HCT116 (cell line): ENCODE data around the gene GBP5.

ENCODE experiments used
- ATF3 ChIP-seq: IDR thresholded peaks from 2 replicates; pipeline ENCODE4 v1.6.1; 2012
- CEBPB ChIP-seq: IDR thresholded peaks from 2 replicates; pipeline ENCODE4 v1.6.1; 2012; ENCODE audit warnings: low read depth
- CTCF ChIP-seq, 3 experiments: fragments of 200-600 bp in 1 of 3; sonication (generic) in 1 of 3; IDR thresholded peaks in 2 of 3; conservative IDR thresholded peaks in 1 of 3; 2 replicates each; pipeline ENCODE4 v1.5.1; 2012 to 2017; ENCODE audit warnings: low read depth in 2 of 3, low read length in 2 of 3, antibody characterized with exemption in 1 of 3, borderline replicate concordance in 1 of 3, control low read depth in 1 of 3, mild to moderate bottlenecking in 1 of 3, mixed read lengths in 1 of 3, mixed run types in 1 of 3, moderate library complexity in 1 of 3; ENCODE audit not compliant: insufficient read depth in 1 of 3
- POLR2A ChIP-seq: IDR thresholded peaks from 2 replicates; pipeline ENCODE4 v1.7.0; 2011; ENCODE audit warnings: borderline replicate concordance; ENCODE audit not compliant: insufficient read depth, insufficient read length; ENCODE audit errors: extremely low read depth
- POLR2AphosphoS5 ChIP-seq: IDR thresholded peaks from 2 replicates; pipeline ENCODE4 v1.6.1; 2011; ENCODE audit warnings: mild to moderate bottlenecking, low read depth, low read length, moderate library complexity
- RAD21 ChIP-seq: IDR thresholded peaks from 2 replicates; pipeline ENCODE4 v1.6.1; 2012; ENCODE audit warnings: low read depth, mild to moderate bottlenecking
- REST ChIP-seq: IDR thresholded peaks from 2 replicates; pipeline ENCODE4 v1.6.1; 2012; ENCODE audit warnings: low read depth
- TCF7L2 ChIP-seq: IDR thresholded peaks from 2 replicates; pipeline ENCODE4 v1.7.0; 2011; ENCODE audit warnings: borderline replicate concordance, inconsistent platforms; ENCODE audit not compliant: insufficient read depth, insufficient read length; ENCODE audit errors: extremely low read depth
- YY1 ChIP-seq: IDR thresholded peaks from 2 replicates; pipeline ENCODE4 v1.6.1; 2011; ENCODE audit warnings: low read length, low read depth, moderate library complexity, mild to moderate bottlenecking; ENCODE audit not compliant: insufficient replicate concordance; ENCODE audit errors: extremely low read depth
- ZBTB33 ChIP-seq: IDR thresholded peaks from 2 replicates; pipeline ENCODE4 v1.6.1; 2011; ENCODE audit warnings: mild to moderate bottlenecking, low read length, moderate library complexity; ENCODE audit not compliant: insufficient replicate concordance; ENCODE audit errors: extremely low read depth

- TF ChIP-seq REST = no peak
- TF ChIP-seq CTCF (IDR thresholded peaks at IDR 0.05 in 2 of 3, conservative IDR thresholded peaks at IDR 0.05 in 1 of 3; ENCODE audit: borderline replicate concordance in 1 of 3, insufficient read depth in 1 of 3, low read depth in 2 of 3, low read length in 2 of 3) = no peak
- TF ChIP-seq TCF7L2 = no peak
- no peak for TF ChIP-seq ZBTB33
- no peak for TF ChIP-seq POLR2AphosphoS5
- no peak for TF ChIP-seq RAD21
- TF ChIP-seq YY1 = no peak
- no peak for TF ChIP-seq CEBPB
- TF ChIP-seq ATF3 = no peak
- no peak for TF ChIP-seq POLR2A
Measured at GRCh38 chr1:89298461-89298860, 25.8 kb upstream of the GBP5 start.
